IMR-90 (cell line): ENCODE data around the gene HYAL2. TPM values are rescaled to one million over a fixed set of nuclear protein-coding genes. Genes with fewer than 3 reads are reported as not detected.

ENCODE experiments used
- ATAC-seq: fragments of 200-7000 bp; cut with Tn5 transposase; 2 replicates; pipeline ENCODE4 v1.9.1; 2020; ENCODE audit warnings: low read depth, mild to moderate bottlenecking, moderate library complexity
- BruUV-seq: library from RNA; stranded (reverse); fragments of 400-500 nt; replicated peaks from 2 replicates; lab custom pipeline; 2021; lab: Mats Ljungman, UMichigan
- CTCF ChIA-PET: fragments of 300-600 bp; formaldehyde crosslinking; extraction: SDS; loops from one replicate; lab custom pipeline; 2021; ENCODE audit warnings: antibody characterized with exemption; lab: Yijun Ruan, JAX
- POLR2A ChIA-PET: fragments of 300-600 bp; sonication (Branson Sonifier 250); formaldehyde crosslinking; loops from one replicate; lab custom pipeline; 2022; ENCODE audit warnings: antibody characterized with exemption; ENCODE audit not compliant: unreplicated experiment; lab: Charles Lee
- DNase-seq: peaks from one replicate; pipeline ENCODE4 v3.0.0; 2013
- H2AFZ ChIP-seq: replicated peaks from 2 replicates; pipeline ENCODE3; 2013; ENCODE audit warnings: low read length, mild to moderate bottlenecking; ENCODE audit not compliant: poor library complexity
- H2AK5ac ChIP-seq: 2 replicates; pipeline ENCODE4 v1.6.1; 2013; ENCODE audit warnings: low read depth, low read length, inconsistent platforms
- H2AK9ac ChIP-seq: replicated peaks from 2 replicates; pipeline ENCODE3; 2013; ENCODE audit warnings: mild to moderate bottlenecking, low read depth, low read length, moderate library complexity; ENCODE audit not compliant: poor library complexity
- H2BK120ac ChIP-seq: 2 replicates; pipeline ENCODE4 v1.6.1; 2013; ENCODE audit warnings: low read depth, low read length, inconsistent platforms
- H2BK15ac ChIP-seq: 3 replicates; pipeline ENCODE4 v1.6.1; 2013; ENCODE audit warnings: low read depth, low read length, inconsistent platforms
- H2BK20ac ChIP-seq: 2 replicates; pipeline ENCODE4 v1.6.1; 2013; ENCODE audit warnings: low read depth, mild to moderate bottlenecking, inconsistent platforms, low read length, moderate library complexity
- H2BK5ac ChIP-seq: 2 replicates; pipeline ENCODE4 v1.6.1; 2013; ENCODE audit warnings: mild to moderate bottlenecking, low read depth, low read length, inconsistent platforms; ENCODE audit not compliant: poor library complexity, severe bottlenecking
- H3K14ac ChIP-seq: replicated peaks from 2 replicates; pipeline ENCODE4 v1.6.1; 2013; ENCODE audit warnings: low read depth, low read length, inconsistent platforms
- H3K18ac ChIP-seq: 2 replicates; pipeline ENCODE4 v1.6.1; 2013; ENCODE audit warnings: low read depth, low read length, control low read depth
- H3K23ac ChIP-seq: 2 replicates; pipeline ENCODE4 v1.6.1; 2013; ENCODE audit warnings: low read depth, low read length, inconsistent platforms
- H3K27ac ChIP-seq: 2 replicates; pipeline ENCODE4 v1.5.1; 2013; ENCODE audit warnings: mild to moderate bottlenecking, control low read depth, low read length; ENCODE audit not compliant: insufficient read depth
- H3K27me3 ChIP-seq: 2 replicates; pipeline ENCODE4 v1.6.1; 2013; ENCODE audit warnings: low read length; ENCODE audit not compliant: control insufficient read depth, insufficient read depth
- H3K36me3 ChIP-seq: 2 replicates; pipeline ENCODE4 v1.6.1; 2013; ENCODE audit warnings: low read length, mixed read lengths; ENCODE audit not compliant: control insufficient read depth, insufficient read depth
- H3K4ac ChIP-seq: 2 replicates; pipeline ENCODE4 v1.6.1; 2013; ENCODE audit warnings: low read depth, low read length, inconsistent platforms
- H3K4me1 ChIP-seq: 2 replicates; pipeline ENCODE4 v1.6.1; 2013; ENCODE audit warnings: low read length, mixed read lengths; ENCODE audit not compliant: control insufficient read depth, insufficient read depth
- H3K4me2 ChIP-seq: 2 replicates; pipeline ENCODE4 v1.6.1; 2013; ENCODE audit warnings: low read depth, mild to moderate bottlenecking, control low read depth, low read length, moderate library complexity
- H3K4me3 ChIP-seq: 2 replicates; pipeline ENCODE4 v1.5.1; 2013; ENCODE audit warnings: low read depth, mild to moderate bottlenecking, control low read depth, low read length, moderate library complexity; ENCODE audit not compliant: insufficient read depth
- H3K56ac ChIP-seq: 2 replicates; pipeline ENCODE4 v1.6.1; 2013; ENCODE audit warnings: low read length, inconsistent platforms; ENCODE audit not compliant: insufficient read depth; ENCODE audit errors: extremely low read depth
- H3K79me1 ChIP-seq, 2 experiments: 2 replicates each; pipeline ENCODE4 v1.6.1; 2013; ENCODE audit warnings: low read length in 2 of 2, inconsistent platforms in 1 of 2, low read depth in 1 of 2
- H3K9ac ChIP-seq: 2 replicates; pipeline ENCODE4 v1.6.1; 2013; ENCODE audit warnings: low read depth, low read length, control low read depth
- H3K9me1 ChIP-seq: 2 replicates; pipeline ENCODE4 v1.6.1; 2013; ENCODE audit warnings: low read length, inconsistent platforms; ENCODE audit not compliant: insufficient read depth
- H3K9me3 ChIP-seq: 2 replicates; pipeline ENCODE4 v1.6.1; 2013; ENCODE audit warnings: low read length; ENCODE audit not compliant: control insufficient read depth, insufficient read depth
- H4K20me1 ChIP-seq: 2 replicates; pipeline ENCODE4 v1.6.1; 2013; ENCODE audit warnings: low read length, inconsistent platforms; ENCODE audit not compliant: insufficient read depth
- H4K5ac ChIP-seq: 2 replicates; pipeline ENCODE4 v1.6.1; 2013; ENCODE audit warnings: mild to moderate bottlenecking, low read depth, low read length, control low read depth
- H4K8ac ChIP-seq, 2 experiments: 2 replicates each; pipeline ENCODE4 v1.6.1; 2013; ENCODE audit warnings: low read depth in 2 of 2, low read length in 2 of 2, control low read depth in 1 of 2, inconsistent platforms in 1 of 2
- H4K91ac ChIP-seq: 2 replicates; pipeline ENCODE4 v1.6.1; 2013; ENCODE audit warnings: low read depth, low read length, inconsistent platforms; ENCODE audit not compliant: insufficient read depth
- CHD1 ChIP-seq: IDR thresholded peaks from 2 replicates; pipeline ENCODE4 v1.6.1; 2012; ENCODE audit warnings: low read depth, low read length, improper control_type of control experiment
- CTCF ChIP-seq: conservative IDR thresholded peaks from 2 replicates; pipeline ENCODE4 v1.5.1; 2012; ENCODE audit warnings: mild to moderate bottlenecking, low read depth, low read length, improper control_type of control experiment
- ELK1 ChIP-seq: fragments of 150-350 bp; IDR thresholded peaks from 2 replicates; pipeline ENCODE4 v1.6.1; 2016; ENCODE audit warnings: low read depth, mild to moderate bottlenecking, low read length, moderate library complexity, borderline replicate concordance
- MAFK ChIP-seq: IDR thresholded peaks from 2 replicates; pipeline ENCODE4 v1.6.1; 2012; ENCODE audit warnings: low read depth, low read length, improper control_type of control experiment
- MAZ ChIP-seq: IDR thresholded peaks from 2 replicates; pipeline ENCODE4 v1.6.1; 2012; ENCODE audit warnings: low read depth, mild to moderate bottlenecking, low read length, improper control_type of control experiment, moderate library complexity, borderline replicate concordance
- MXI1 ChIP-seq: IDR thresholded peaks from 2 replicates; pipeline ENCODE4 v1.6.1; 2012; ENCODE audit warnings: low read depth, mild to moderate bottlenecking, low read length, moderate library complexity, borderline replicate concordance
- RAD21 ChIP-seq: IDR thresholded peaks from 2 replicates; pipeline ENCODE4 v1.6.1; 2012; ENCODE audit warnings: low read length, improper control_type of control experiment
- SMC3 ChIP-seq: fragments of 150-350 bp; IDR thresholded peaks from 2 replicates; pipeline ENCODE4 v1.6.1; 2016; ENCODE audit warnings: low read depth, mild to moderate bottlenecking, antibody characterized with exemption, low read length, moderate library complexity
- WGBS, 2 experiments: methylation state at CpG; one replicate each; pipeline versions ENCODE4 v1.1.5 to v1.1.7; 2013; ENCODE audit warnings: missing lambda C conversion rate in 2 of 2; ENCODE audit not compliant: insufficient read length in 1 of 2; ENCODE audit errors: extremely low coverage in 2 of 2; 5-methylcytosine and 5-hydroxymethylcytosine counted together
- dilution Hi-C: fragments of 300-500 bp; cut with HindIII; formaldehyde crosslinking; loops from one replicate; pipeline ENCODE4 v1.14.3; 2018; ENCODE audit warnings: low sequenced_read_pairs; ENCODE audit not compliant: unreplicated experiment
- in situ Hi-C: fragments of 300-500 bp; cut with MboI; formaldehyde crosslinking; loops from 3 replicates; pipeline ENCODE4 v1.14.3; 2019; ENCODE audit warnings: low sequenced_read_pairs, inconsistent platforms, mixed read lengths
- intact Hi-C: fragments of 100-400 bp; cut with micrococcal nuclease; formaldehyde crosslinking; loops from 2 replicates; pipeline ENCODE4 v1.10.0; 2022
- polyA plus RNA-seq, 3 experiments: library from polyadenylated mRNA; depleted of rRNA; stranded (reverse); fragments of >200 nt; gene quantifications; 2 replicates each; pipeline ENCODE4 v1.2.3, GENCODE V29; 2012; ENCODE audit warnings: low replicate concordance in 1 of 3
- total RNA-seq: library from RNA; depleted of rRNA; stranded (reverse); fragments of >200 nt; gene quantifications from 2 replicates; pipeline ENCODE4 v1.2.3, GENCODE V29; 2012

Gene HYAL2
- total and polyA plus RNA-seq, 2 of the 4 experiments (the other 2 are of a cell fraction): 56.8 to 104 TPM

- Histone ChIP-seq H4K20me1 (no peaks in the 10 kb centered on the region), H2BK15ac (no peak overlapping the region), H3K23ac (no peak overlapping the region), H3K27me3 (no peaks in the 10 kb centered on the region), H3K27ac (no peak overlapping the region), H2AFZ (no peak overlapping the region), H2BK5ac (no peak overlapping the region), H4K8ac (no peak overlapping the region), H3K4ac (no peak overlapping the region), H3K9ac (no peak overlapping the region), H3K56ac (no peak overlapping the region), H3K9me1 (peaks cover 9% of the 10 kb centered on the region), H2BK120ac (no peak overlapping the region), H4K91ac (no peak overlapping the region), H2AK5ac (no peak overlapping the region), H4K5ac (no peak overlapping the region), H3K4me2 (no peak overlapping the region), H3K14ac (no peak overlapping the region), H3K9me3 (no peaks in the 10 kb centered on the region), H2AK9ac (peak overlapping the region; percentile 24), H3K4me1 (peaks cover 18% of the 10 kb centered on the region), H2BK20ac (no peak overlapping the region), H3K36me3 (peaks cover 20% of the 10 kb centered on the region; the same call in 1 of the 2 replicates), H3K79me1 (peaks cover 3 to 18% of the 10 kb centered on the region in 2 experiments; a peak in 3 of 4 replicates), H3K4me3 (no peak overlapping the region), H3K18ac (no peak overlapping the region)
- in situ Hi-C loops (loop anchor here (5.0 kb wide), 2 partner anchors 47 to 82 kb away; partner anchors contain the start of gene GNAT1), dilution Hi-C loops (no loop called here), intact Hi-C loops (no loop called here)
- ATAC-seq (no peak), DNase-seq (peak; percentile 57)
- peak; percentile 39; the same call in 1 of the 2 replicates for TF ChIP-seq RAD21
- peak; percentile 60 for TF ChIP-seq CTCF
- no peak for TF ChIP-seq CHD1
- TF ChIP-seq SMC3: peak; percentile 56
- no peak for TF ChIP-seq MXI1
- no peak for TF ChIP-seq ELK1
- no peak for TF ChIP-seq MAFK
- TF ChIP-seq MAZ: no peak
- 19% methylated on average over 7 of the region's 26 CpGs; no CpG with 5 or more reads in 1 of the 2 experiments for WGBS, 2 experiments
- ChIA-PET CTCF (interaction anchor here (0.7 kb wide), 1 partner anchor 49 kb away, joined by 3 read pairs; no protein-coding TSS in a partner anchor), POLR2A (no interaction called here)
- BruUV-seq: no TSS peak
Measured at GRCh38 chr3:50274371-50275104, 48.0 kb downstream of the HYAL2 start.
